Measurements from ENCODE around the gene GPER1.
A peak's percentile ranks its signal among the peaks of the same experiment; 100 is the strongest.
"Not testable (repeated sequence)": the region's sequence is repeated elsewhere in the genome, so short reads cannot be mapped to it uniquely, and the experiment has no call there.

Gene GPER1

DNA sequence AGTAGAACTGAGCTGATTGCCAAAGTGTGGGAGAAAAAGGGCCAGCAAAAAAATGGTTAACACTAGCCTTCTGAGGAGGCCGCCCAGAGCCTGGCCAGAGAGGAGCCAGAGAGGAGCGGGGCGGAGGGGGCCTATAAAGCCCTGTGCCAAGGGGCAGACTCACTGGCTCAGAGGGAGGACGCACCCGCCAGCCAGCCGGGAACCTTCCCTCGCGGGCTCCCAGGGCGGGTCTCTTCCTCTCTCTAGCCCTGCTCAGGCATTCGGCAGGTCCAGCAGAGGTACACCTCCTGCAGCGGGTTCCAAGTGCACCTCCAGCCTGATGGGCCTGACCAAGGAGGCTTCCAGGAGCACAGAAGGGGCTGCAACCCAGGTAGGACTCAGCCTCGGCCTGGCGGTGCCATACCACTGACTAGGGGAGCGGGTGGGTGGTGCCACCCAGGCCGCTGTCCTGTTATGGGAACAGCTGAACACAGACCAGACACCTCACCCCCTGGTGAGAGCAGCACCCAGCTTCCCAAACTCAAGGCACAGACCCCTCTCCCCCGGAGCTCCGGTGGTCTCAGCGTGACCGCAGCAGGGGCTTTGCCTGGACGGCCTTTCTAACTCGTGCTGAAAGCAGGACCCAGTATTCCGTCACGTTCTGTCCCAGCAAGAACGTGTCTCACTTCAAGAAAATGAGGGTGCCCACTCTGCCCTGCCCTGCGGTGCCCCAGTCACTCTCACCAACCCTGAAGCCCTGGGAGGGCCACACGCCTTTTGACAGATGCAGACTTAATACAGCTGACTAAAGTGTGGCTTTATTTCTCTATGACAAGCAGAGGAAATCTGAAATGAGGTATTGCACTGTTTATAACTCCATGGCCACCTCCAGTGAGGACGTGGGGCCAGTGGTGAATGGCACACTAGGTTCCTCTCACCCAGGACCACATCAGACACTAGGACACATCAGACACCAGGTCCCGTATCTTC lies at the start of gene GPER1:
TSS of gene GPER1 (plus strand) at position 162 of the 969 bp plus-strand sequence. CDS start 3,616 bp downstream, outside the sequence.
- no peaks in the 10 kb centered on the region for H3K27me3 ChIP-seq (ENCODE audit: control insufficient read depth in 5 of 5, insufficient read depth in 4 of 5, low read length in 5 of 5)
- peak within 1 kb of the TSS; percentile 64 to 73 (median 72) for H3K4me3 ChIP-seq (ENCODE audit: low read depth in 1 of 5, low read length in 5 of 5)
- H3K36me3 ChIP-seq (ENCODE audit: control insufficient read depth in 5 of 5, insufficient read depth in 5 of 5, low read length in 5 of 5) = peaks cover 0 to 27% (median 23%) of the 10 kb centered on the region in 5 donors
- H3K4me1 ChIP-seq (ENCODE audit: control insufficient read depth in 5 of 5, insufficient read depth in 5 of 5, low read length in 5 of 5) = peaks cover 15 to 65% (median 58%) of the 10 kb centered on the region in 5 donors
- H3K9me3 ChIP-seq (ENCODE audit: control insufficient read depth in 5 of 5, low read length in 5 of 5) = no peaks in the 10 kb centered on the region
- peak within 1 kb of the TSS; percentile 37 to 71 (median 57) for H3K9ac ChIP-seq (ENCODE audit: low read length in 5 of 5)
- H3K27ac ChIP-seq (ENCODE audit: low read depth, low read length) = peak within 1 kb of the TSS; percentile 79

GRCh38 chr7:1040233-1040632 lies 47.7 kb upstream of the GPER1 start:
- H3K27ac ChIP-seq (ENCODE audit: low read depth, low read length) = not testable (repeated sequence)

DNA sequence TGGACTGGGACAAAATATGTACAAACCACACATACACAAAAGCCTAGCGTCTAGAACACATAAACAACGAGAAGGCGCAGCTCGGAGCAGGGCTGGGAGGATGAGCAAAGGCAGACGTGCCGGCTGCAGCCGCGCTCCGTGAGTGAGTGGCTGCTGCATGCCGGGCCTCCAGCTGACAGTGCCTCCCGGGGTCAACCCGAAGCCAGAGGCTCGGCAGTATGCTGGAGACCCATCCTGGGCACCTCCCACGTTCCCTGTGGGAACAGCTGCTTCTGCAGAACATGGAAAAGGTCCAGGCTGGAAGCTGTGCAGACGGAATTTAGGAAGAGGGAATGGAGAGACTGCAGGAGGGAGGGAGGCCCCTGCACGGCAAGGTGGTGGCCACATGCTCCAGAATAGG lies 47.1 kb upstream of the GPER1 start:
- Histone ChIP-seq H3K36me3 (ENCODE audit: control insufficient read depth in 5 of 5, insufficient read depth in 5 of 5, low read length in 5 of 5) (no peaks in the 10 kb centered on the region), H3K9me3 (ENCODE audit: control insufficient read depth in 5 of 5, low read length in 5 of 5) (no peaks in the 10 kb centered on the region), H3K9ac (ENCODE audit: low read length in 5 of 5) (no peak overlapping the region), H3K4me1 (ENCODE audit: control insufficient read depth in 5 of 5, insufficient read depth in 5 of 5, low read length in 5 of 5) (peaks cover 6 to 50% (median 42%) of the 10 kb centered on the region in 5 donors), H3K4me3 (ENCODE audit: low read depth in 1 of 5, low read length in 5 of 5) (peak overlapping the region in 2 of 5 donors; percentile 11 to 32), H3K27ac (ENCODE audit: low read depth, low read length) (no peak overlapping the region), H3K27me3 (ENCODE audit: control insufficient read depth in 5 of 5, insufficient read depth in 4 of 5, low read length in 5 of 5) (no peaks in the 10 kb centered on the region)

More at GRCh38 chr7:1040233-1040632, 47.7 kb upstream of the GPER1 start:
- not testable (repeated sequence) for H3K4me3 ChIP-seq (ENCODE audit: low read depth in 1 of 5, low read length in 5 of 5); H3K9ac ChIP-seq (ENCODE audit: low read length in 5 of 5); H3K27me3 ChIP-seq (ENCODE audit: control insufficient read depth in 5 of 5, insufficient read depth in 4 of 5, low read length in 5 of 5); H3K36me3 ChIP-seq (ENCODE audit: control insufficient read depth in 5 of 5, insufficient read depth in 5 of 5, low read length in 5 of 5); H3K9me3 ChIP-seq (ENCODE audit: control insufficient read depth in 5 of 5, low read length in 5 of 5)
- peaks cover 2 to 44% (median 37%) of the 10 kb centered on the region in 5 donors for H3K4me1 ChIP-seq (ENCODE audit: control insufficient read depth in 5 of 5, insufficient read depth in 5 of 5, low read length in 5 of 5)

- Histone ChIP-seq H3K9ac (ENCODE audit: low read length in 5 of 5) (no peak overlapping the region), H3K9me3 (ENCODE audit: control insufficient read depth in 5 of 5, low read length in 5 of 5) (no peaks in the 10 kb centered on the region), H3K4me3 (ENCODE audit: low read depth in 1 of 5, low read length in 5 of 5) (no peak overlapping the region), H3K36me3 (ENCODE audit: control insufficient read depth in 5 of 5, insufficient read depth in 5 of 5, low read length in 5 of 5) (no peaks in the 10 kb centered on the region), H3K4me1 (ENCODE audit: control insufficient read depth in 5 of 5, insufficient read depth in 5 of 5, low read length in 5 of 5) (peaks cover 9 to 60% (median 52%) of the 10 kb centered on the region in 5 donors), H3K27me3 (ENCODE audit: control insufficient read depth in 5 of 5, insufficient read depth in 4 of 5, low read length in 5 of 5) (no peaks in the 10 kb centered on the region), H3K27ac (ENCODE audit: low read depth, low read length) (no peak overlapping the region)
These were observed 46.1 kb upstream of the GPER1 start for GRCh38 chr7:1041551-1042491.

DNA sequence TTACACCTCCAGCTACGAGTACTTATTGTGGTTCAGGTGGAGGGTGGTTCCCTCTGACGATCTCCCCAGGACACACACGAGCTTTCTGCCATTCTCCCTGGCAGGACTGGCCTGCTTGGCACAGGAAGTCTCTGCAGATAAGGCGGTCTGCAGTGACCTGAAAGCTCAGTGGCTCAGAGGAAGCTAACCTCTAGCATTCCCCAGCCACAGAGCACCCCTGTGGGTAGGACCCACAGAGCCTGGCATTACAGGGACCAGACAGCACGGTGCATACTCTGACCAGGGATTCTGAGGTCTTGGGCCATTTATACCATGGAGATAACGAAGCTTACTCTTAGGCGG lies 45.5 kb upstream of the GPER1 start:
- H3K9ac ChIP-seq (ENCODE audit: low read length in 5 of 5) = no peak overlapping the region
- H3K4me1 ChIP-seq (ENCODE audit: control insufficient read depth in 5 of 5, insufficient read depth in 5 of 5, low read length in 5 of 5) = peaks cover 9 to 66% (median 59%) of the 10 kb centered on the region in 5 donors
- no peak overlapping the region for H3K27ac ChIP-seq (ENCODE audit: low read depth, low read length)
- H3K9me3 ChIP-seq (ENCODE audit: control insufficient read depth in 5 of 5, low read length in 5 of 5) = no peaks in the 10 kb centered on the region
- H3K27me3 ChIP-seq (ENCODE audit: control insufficient read depth in 5 of 5, insufficient read depth in 4 of 5, low read length in 5 of 5) = no peaks in the 10 kb centered on the region
- H3K36me3 ChIP-seq (ENCODE audit: control insufficient read depth in 5 of 5, insufficient read depth in 5 of 5, low read length in 5 of 5) = no peaks in the 10 kb centered on the region
- H3K4me3 ChIP-seq (ENCODE audit: low read depth in 1 of 5, low read length in 5 of 5) = no peak overlapping the region

- H3K27me3 ChIP-seq (ENCODE audit: control insufficient read depth in 5 of 5, insufficient read depth in 4 of 5, low read length in 5 of 5) = no peaks in the 10 kb centered on the region
- H3K9me3 ChIP-seq (ENCODE audit: control insufficient read depth in 5 of 5, low read length in 5 of 5) = no peaks in the 10 kb centered on the region
- peak overlapping the region in 4 of 5 donors; percentile 8 to 42 (median 13) for H3K9ac ChIP-seq (ENCODE audit: low read length in 5 of 5)
- H3K4me1 ChIP-seq (ENCODE audit: control insufficient read depth in 5 of 5, insufficient read depth in 5 of 5, low read length in 5 of 5) = peaks cover 12 to 78% (median 71%) of the 10 kb centered on the region in 5 donors
- H3K36me3 ChIP-seq (ENCODE audit: control insufficient read depth in 5 of 5, insufficient read depth in 5 of 5, low read length in 5 of 5) = no peaks in the 10 kb centered on the region
- peak overlapping the region; percentile 48 to 65 (median 57) for H3K4me3 ChIP-seq (ENCODE audit: low read depth in 1 of 5, low read length in 5 of 5)
- H3K27ac ChIP-seq (ENCODE audit: low read depth, low read length) = peak overlapping the region; percentile 88
These were observed 44.2 kb upstream of the GPER1 start for GRCh38 chr7:1043552-1044188.

DNA sequence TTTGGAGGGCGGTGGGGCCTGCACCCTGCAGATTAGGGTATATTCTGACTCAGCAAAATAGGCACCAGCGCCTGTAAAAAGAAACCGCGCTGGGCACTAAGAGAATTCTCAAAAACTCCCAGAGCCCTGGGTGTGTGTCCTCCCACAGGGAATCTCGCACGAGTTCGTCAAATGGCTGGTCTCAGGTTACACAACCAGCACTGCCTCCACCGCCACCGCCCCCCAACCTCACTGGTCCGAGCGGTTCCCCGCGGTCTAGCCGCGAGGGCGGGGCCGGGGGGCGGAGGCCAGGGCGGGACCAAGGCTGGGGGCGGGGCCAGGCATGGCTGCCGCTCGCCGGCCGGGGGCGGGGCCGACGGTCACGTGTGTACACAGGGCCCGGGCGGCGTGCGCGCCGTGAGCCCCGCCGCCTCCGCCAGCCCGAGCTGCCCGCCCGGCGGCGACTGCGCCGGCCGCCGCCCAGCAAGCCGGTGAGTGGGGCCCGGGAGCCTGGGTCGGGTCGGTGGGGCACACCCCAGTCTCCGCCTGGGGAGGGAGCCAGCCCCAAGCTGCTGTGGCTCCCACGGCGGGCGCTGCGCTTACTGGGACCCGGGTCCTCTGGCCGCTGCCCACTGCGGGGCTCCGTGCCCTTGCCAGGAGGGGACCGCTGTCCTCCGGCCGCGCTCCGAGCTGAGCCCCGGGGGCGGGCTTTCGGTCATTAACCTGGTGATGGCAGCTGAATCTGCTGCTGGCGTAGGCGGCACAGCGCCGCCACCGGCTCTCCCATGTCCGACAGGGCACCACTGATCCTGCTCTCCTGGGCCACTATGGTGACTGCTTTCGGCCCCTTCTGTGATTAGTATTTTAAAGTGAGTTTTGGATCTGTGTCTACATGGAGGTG lies 43.5 kb upstream of the GPER1 start, which contains the start of gene GPR146:
TSS of gene GPR146 (plus strand) at position 358 of the 880 bp plus-strand sequence. CDS start 12,970 bp downstream, outside the sequence.
- Histone ChIP-seq H3K9me3 (ENCODE audit: control insufficient read depth in 5 of 5, low read length in 5 of 5) (no peaks in the 10 kb centered on the region), H3K4me1 (ENCODE audit: control insufficient read depth in 5 of 5, insufficient read depth in 5 of 5, low read length in 5 of 5) (peaks cover 15 to 85% (median 79%) of the 10 kb centered on the region in 5 donors), H3K9ac (ENCODE audit: low read length in 5 of 5) (peak within 1 kb of the TSS; percentile 9 to 75 (median 74)), H3K27ac (ENCODE audit: low read depth, low read length) (peak within 1 kb of the TSS; percentile 88), H3K4me3 (ENCODE audit: low read depth in 1 of 5, low read length in 5 of 5) (peak within 1 kb of the TSS; percentile 73 to 76 (median 75)), H3K27me3 (ENCODE audit: control insufficient read depth in 5 of 5, insufficient read depth in 4 of 5, low read length in 5 of 5) (no peaks in the 10 kb centered on the region), H3K36me3 (ENCODE audit: control insufficient read depth in 5 of 5, insufficient read depth in 5 of 5, low read length in 5 of 5) (no peaks in the 10 kb centered on the region)

GRCh38 chr7:1045069-1046063 lies 42.5 kb upstream of the GPER1 start:
- Histone ChIP-seq H3K27ac (ENCODE audit: low read depth, low read length) (peak overlapping the region; percentile 45), H3K9ac (ENCODE audit: low read length in 5 of 5) (peak overlapping the region; percentile 1 to 75 (median 74))

More at GRCh38 chr7:1045069-1046063, 42.5 kb upstream of the GPER1 start:
- Histone ChIP-seq H3K36me3 (ENCODE audit: control insufficient read depth in 5 of 5, insufficient read depth in 5 of 5, low read length in 5 of 5) (no peaks in the 10 kb centered on the region), H3K9me3 (ENCODE audit: control insufficient read depth in 5 of 5, low read length in 5 of 5) (no peaks in the 10 kb centered on the region), H3K27me3 (ENCODE audit: control insufficient read depth in 5 of 5, insufficient read depth in 4 of 5, low read length in 5 of 5) (no peaks in the 10 kb centered on the region), H3K4me3 (ENCODE audit: low read depth in 1 of 5, low read length in 5 of 5) (peak overlapping the region; percentile 73 to 76 (median 75)), H3K4me1 (ENCODE audit: control insufficient read depth in 5 of 5, insufficient read depth in 5 of 5, low read length in 5 of 5) (peaks cover 19 to 95% (median 88%) of the 10 kb centered on the region in 5 donors)

Measured in subcutaneous abdominal adipose tissue (tissue), 5 donors.